ENCODE results near the gene ANXA10. TPM values are rescaled to one million over a fixed set of nuclear protein-coding genes. Genes with fewer than 3 reads are reported as not detected.
A peak's percentile ranks its signal among the peaks of the same experiment; 100 is the strongest.

The ANXA10 gene
- total RNA-seq, 4 donors from 2014 or later, result not detected

- H3K36me3 ChIP-seq, result no peaks in the 10 kb centered on the region
- H3K27ac ChIP-seq, result no peak overlapping the region
- no peaks in the 10 kb centered on the region for H3K9me3 ChIP-seq
- H3K4me1 ChIP-seq, result no peaks in the 10 kb centered on the region
- WGBS, 2 donors (ENCODE audit: low coverage in 1 of 2), result 45 to 59% methylated on average over 4 of the region's 6 CpGs
- no peaks in the 10 kb centered on the region for H3K27me3 ChIP-seq
- H3K4me3 ChIP-seq, result no peak overlapping the region
- TF ChIP-seq CTCF (IDR thresholded peaks at IDR 0.05) (no peak), POLR2A (IDR thresholded peaks at IDR 0.05) (no peak), POLR2AphosphoS5 (IDR thresholded peaks at IDR 0.05) (no peak), EP300 (IDR thresholded peaks at IDR 0.05) (no peak)
- ATAC-seq, result no peak
Measured at GRCh38 chr4:168167714-168168284, 75.5 kb downstream of the ANXA10 start.

DNA sequence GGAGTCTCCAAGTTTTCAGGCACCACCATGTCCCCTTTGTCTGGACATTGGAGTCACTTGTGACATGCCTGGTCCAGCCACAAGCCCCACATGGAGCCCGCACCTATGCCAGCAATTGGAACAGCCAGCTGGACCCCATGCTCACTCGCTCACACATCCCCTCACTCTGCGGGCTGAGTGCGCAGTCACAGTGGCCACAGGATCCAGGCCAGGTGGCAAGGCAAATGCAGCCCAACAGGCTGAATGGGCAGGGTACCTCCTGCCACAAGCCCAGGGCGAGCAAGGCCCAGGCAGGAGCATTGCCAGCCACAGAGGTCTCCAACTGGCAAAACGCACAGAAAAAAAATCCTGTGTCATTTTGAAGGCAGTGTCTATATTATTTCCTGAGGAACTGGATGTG is 82.0 kb downstream of the ANXA10 start:
- ATAC-seq, result no peak
- Histone ChIP-seq H3K27ac (no peak overlapping the region), H3K36me3 (no peaks in the 10 kb centered on the region), H3K4me1 (no peaks in the 10 kb centered on the region), H3K27me3 (no peaks in the 10 kb centered on the region), H3K4me3 (no peak overlapping the region), H3K9me3 (no peaks in the 10 kb centered on the region)
- no peak for TF ChIP-seq CTCF (IDR thresholded peaks at IDR 0.05)
- no peak for TF ChIP-seq POLR2A (IDR thresholded peaks at IDR 0.05)
- TF ChIP-seq POLR2AphosphoS5 (IDR thresholded peaks at IDR 0.05), result no peak
- TF ChIP-seq EP300 (IDR thresholded peaks at IDR 0.05), result no peak
- no CpG with 5 or more reads among the region's 6 CpGs for WGBS, 2 donors (ENCODE audit: low coverage in 1 of 2)

- Histone ChIP-seq H3K36me3 (no peaks in the 10 kb centered on the region), H3K27ac (no peak overlapping the region), H3K4me3 (no peak overlapping the region), H3K9me3 (no peaks in the 10 kb centered on the region), H3K27me3 (no peaks in the 10 kb centered on the region), H3K4me1 (no peaks in the 10 kb centered on the region)
- no peak for TF ChIP-seq POLR2AphosphoS5 (IDR thresholded peaks at IDR 0.05)
- TF ChIP-seq CTCF (IDR thresholded peaks at IDR 0.05), result no peak
- no peak for TF ChIP-seq EP300 (IDR thresholded peaks at IDR 0.05)
- TF ChIP-seq POLR2A (IDR thresholded peaks at IDR 0.05), result no peak
- 75 to 81% methylated on average over 1 to 5 of the region's 5 CpGs for WGBS, 2 donors (ENCODE audit: low coverage in 1 of 2)
- ATAC-seq, result no peak
Measured at GRCh38 chr4:168177546-168178149, 85.3 kb downstream of the ANXA10 start.

- Histone ChIP-seq H3K27me3 (no peaks in the 10 kb centered on the region), H3K9me3 (no peaks in the 10 kb centered on the region), H3K36me3 (no peaks in the 10 kb centered on the region), H3K27ac (no peak overlapping the region), H3K4me1 (no peaks in the 10 kb centered on the region), H3K4me3 (no peak overlapping the region)
- no peak for ATAC-seq
- WGBS, 2 donors (ENCODE audit: low coverage in 1 of 2), result 32 to 43% methylated on average over 6 of the region's 6 CpGs
- TF ChIP-seq POLR2A (IDR thresholded peaks at IDR 0.05), result no peak
- peak in 3 of 4 experiments; percentile 17 to 55 (median 25) for TF ChIP-seq CTCF (IDR thresholded peaks at IDR 0.05)
Measured at GRCh38 chr4:168183717-168184571, 91.6 kb downstream of the ANXA10 start.
